HCEC 1CT (cell line): ENCODE results near the gene BGN.

Source experiments
- DNase-seq: peaks from one replicate; pipeline ENCODE4 v3.0.0-alpha.2; 2017

Gene BGN

GRCh38 chrX:153486171-153486570 lies 8.6 kb upstream of the BGN start:
- no peak for DNase-seq

- DNase-seq, result no peak
Measured at GRCh38 chrX:153487590-153488071, 7.1 kb upstream of the BGN start.

- DNase-seq, result no peak
Measured at GRCh38 chrX:153488231-153488914, 6.4 kb upstream of the BGN start.

DNA sequence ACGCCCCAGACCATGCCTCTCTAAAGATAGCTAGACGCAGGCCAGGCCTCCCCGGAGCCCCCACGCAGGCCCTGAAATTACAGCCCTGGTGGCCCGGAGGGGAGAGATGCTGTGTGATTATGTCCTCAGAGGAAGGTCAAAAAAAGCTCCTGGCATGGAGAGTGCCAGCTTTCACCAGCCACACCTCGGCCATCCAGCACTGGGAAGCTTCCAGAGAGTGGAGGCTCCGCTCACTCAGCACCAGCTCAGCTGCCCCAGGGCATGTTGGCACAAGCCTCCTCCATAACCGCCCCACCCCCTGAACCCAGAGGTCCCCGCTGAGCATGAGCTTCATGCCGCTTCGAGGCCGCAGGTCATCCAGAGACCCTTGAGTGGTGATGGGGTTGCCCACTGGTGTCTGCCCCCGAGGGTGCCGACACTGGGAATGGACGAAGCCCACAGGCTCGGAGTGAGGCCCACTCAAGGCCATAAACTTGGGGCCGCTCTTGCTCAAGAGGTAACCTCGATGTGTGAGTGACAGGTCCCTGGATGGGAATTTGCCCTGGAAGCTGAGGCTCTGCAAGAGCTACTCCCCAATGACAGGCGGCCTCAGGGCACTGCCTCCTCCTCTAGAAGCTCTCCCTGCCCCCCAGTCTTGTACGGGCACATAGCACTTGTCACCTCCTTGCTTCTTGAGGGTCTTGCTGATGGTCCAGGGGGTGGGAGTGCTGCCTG lies 4.4 kb upstream of the BGN start:
- DNase-seq, result no peak

- DNase-seq, result no peak
Measured at GRCh38 chrX:153491351-153491914, 3.3 kb upstream of the BGN start.

GRCh38 chrX:153491918-153492317 lies 2.9 kb upstream of the BGN start:
- DNase-seq, result no peak

- DNase-seq, result no peak
Measured at GRCh38 chrX:153492543-153492942, 2.2 kb upstream of the BGN start.

- DNase-seq, result no peak
Measured at GRCh38 chrX:153493085-153493484, 1.7 kb upstream of the BGN start.

GRCh38 chrX:153494061-153494460 lies 719 bp upstream of the BGN start:
- DNase-seq, result no peak

- no peak for DNase-seq
Measured at GRCh38 chrX:153495362-153495751, 577 bp downstream of the BGN start.

GRCh38 chrX:153495903-153496589 lies 1.3 kb downstream of the BGN start:
- no peak for DNase-seq

GRCh38 chrX:153496590-153496959 lies 1.8 kb downstream of the BGN start:
- no peak for DNase-seq

GRCh38 chrX:153498453-153498852 lies 3.7 kb downstream of the BGN start:
- DNase-seq, result no peak

DNA sequence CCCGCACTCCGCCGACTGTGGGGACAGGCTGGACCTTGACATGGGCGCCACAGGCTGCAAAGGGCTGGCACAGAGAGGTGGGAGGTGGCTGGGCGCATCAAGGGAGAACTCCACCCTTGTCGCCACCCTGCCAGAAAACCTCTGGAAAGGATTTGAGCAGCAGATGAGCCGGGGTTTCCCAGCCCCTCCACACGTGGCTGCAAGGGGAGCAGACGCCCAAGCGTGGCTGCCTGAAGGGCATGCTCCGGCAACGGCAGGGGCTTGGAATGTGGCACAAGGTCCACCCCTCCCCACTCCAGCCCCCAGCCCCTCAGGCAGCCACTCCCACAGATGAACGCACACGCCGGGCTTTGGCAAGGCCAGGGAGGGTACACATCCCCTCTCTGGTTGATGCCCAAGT lies 4.6 kb downstream of the BGN start:
- DNase-seq, result no peak

GRCh38 chrX:153499876-153500275 lies 5.1 kb downstream of the BGN start:
- no peak for DNase-seq

DNA sequence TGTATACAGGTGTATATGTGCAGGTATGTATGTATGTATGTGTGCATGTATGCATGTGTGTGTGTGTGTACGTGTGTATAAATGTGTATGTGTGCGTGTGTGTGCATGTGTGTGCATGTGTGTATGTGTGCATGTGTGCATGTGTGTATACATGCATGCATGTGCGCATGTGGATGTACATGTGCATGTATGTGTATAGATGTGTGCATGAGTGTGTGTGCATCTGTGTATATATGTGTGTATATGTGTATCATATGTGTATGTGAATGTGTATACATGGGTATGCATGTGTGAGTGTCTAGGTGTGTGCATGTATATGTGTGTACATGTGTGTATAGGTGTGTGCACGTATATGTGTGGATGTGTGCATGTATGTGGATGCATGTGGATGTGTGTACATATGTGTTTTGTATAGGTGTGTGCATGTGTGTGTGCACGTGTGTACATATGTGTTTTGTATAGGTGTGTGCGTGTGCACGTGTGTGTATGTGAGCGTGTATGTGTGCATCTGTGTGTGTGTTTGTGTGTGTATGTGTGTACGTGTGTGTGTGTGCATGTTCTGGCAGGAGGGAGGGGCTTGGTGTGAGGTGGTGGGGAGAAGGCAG lies 6.0 kb downstream of the BGN start:
- DNase-seq, result no peak

DNA sequence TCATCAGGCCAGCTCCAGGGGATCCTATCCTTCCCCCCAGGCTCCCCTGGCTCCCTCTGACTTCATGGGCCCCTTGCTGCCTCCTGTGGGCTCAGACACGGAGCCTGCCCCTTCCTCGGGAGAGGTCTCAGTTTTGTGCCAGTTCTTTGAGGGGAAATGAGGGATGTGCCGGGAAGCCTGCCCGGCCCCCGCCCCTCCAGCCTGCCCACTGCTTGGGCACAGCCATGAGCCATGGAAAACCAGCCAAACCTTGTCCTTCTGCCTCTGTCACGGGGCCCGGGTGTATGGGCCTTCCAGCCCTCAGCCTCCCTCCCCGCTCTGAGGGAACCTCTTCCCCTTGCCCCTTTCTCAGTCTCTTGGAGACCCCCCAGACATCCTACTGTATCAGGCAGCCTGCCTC lies 6.8 kb downstream of the BGN start:
- no peak for DNase-seq

DNA sequence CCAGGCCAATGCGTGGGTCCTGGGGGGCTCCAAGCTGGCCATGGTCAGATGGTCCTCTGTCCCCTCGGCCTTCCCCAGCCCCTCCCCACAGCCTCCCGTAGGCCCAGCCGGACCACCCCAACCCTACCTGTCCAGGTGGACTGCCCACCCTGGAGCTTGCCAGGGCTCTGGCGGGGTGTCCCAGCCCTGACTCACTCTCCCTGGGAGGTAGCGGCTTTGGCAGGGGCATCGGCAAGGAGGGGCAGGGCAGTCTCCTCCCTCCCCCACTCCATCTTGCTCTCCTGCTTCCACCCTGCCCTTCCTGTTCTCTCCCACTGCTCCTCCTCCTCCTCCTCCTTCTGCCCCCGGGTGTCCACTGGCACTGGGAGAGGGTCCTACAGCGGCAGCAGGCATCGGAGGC lies 7.4 kb downstream of the BGN start:
- no peak for DNase-seq

DNA sequence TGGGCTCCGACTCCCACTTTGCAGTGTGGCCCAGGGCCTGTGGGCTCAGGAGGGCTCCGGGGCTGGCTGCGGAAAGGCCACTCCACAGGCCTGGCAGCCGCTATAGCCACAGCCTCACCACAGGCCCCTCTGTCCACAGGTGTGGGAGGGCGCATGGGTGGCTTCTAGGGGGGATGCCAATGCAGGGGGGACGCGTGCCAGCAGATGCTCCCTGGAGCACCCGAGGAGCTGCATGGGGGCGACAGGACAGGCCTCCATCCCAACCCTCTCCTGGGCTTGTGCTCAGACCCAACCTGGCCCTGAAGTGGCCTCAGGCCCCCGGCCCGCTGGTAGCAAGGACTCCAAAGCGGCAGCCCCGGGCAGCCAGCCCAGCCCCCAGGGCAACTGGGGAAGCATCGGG lies 8.0 kb downstream of the BGN start:
- DNase-seq, result no peak

GRCh38 chrX:153504445-153505016 lies 9.8 kb downstream of the BGN start:
- no peak for DNase-seq

DNA sequence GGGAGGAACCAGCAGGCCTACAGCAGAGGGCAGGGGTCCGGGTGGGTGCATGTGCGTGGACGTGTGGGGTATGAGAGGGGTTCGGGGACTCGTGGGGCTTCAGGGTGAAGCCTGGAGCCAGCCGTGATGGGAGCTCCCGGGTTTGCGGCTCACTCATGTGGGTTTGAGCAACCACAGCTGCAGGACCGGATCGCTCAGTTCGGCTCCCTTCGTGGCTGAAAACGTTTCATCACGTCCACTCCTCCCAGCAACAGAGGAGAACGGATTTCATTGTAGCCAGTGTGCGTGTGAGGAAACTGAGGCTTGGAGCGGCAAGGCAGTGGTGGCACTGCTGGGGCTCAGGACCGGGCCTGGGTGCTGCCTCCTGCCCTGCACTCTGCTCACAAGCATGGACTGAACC lies 10.6 kb downstream of the BGN start:
- DNase-seq, result no peak

GRCh38 chrX:153507484-153508178 lies 12.9 kb downstream of the BGN start:
- DNase-seq, result peak; percentile 43
